DOHH2 (cell line): Measurements from ENCODE around the gene STRN.

Experiments used
- H3F3A ChIP-seq: fragments of 200-600 bp; sonication (generic), shearing (Covaris generic); 2 replicates; pipeline ENCODE4 v1.6.0; 2016; ENCODE audit warnings: antibody characterized with exemption, mild to moderate bottlenecking; ENCODE audit not compliant: control insufficient read depth, insufficient read depth
- H3K27ac ChIP-seq: fragments of 200-600 bp; sonication (generic); 2 replicates; pipeline ENCODE4 v1.5.1; 2014; ENCODE audit warnings: low read depth, mild to moderate bottlenecking, low read length, moderate library complexity
- H3K27me3 ChIP-seq: fragments of 200-600 bp; sonication (generic); 2 replicates; pipeline ENCODE4 v1.6.1; 2014; ENCODE audit warnings: mild to moderate bottlenecking, low read length, mixed read lengths; ENCODE audit not compliant: control insufficient read depth
- H3K36me3 ChIP-seq: fragments of 200-600 bp; sonication (generic); 2 replicates; pipeline ENCODE4 v1.6.1; 2014; ENCODE audit warnings: mild to moderate bottlenecking, low read length, moderate library complexity, mixed read lengths; ENCODE audit not compliant: control insufficient read depth
- H3K4me1 ChIP-seq: fragments of 200-600 bp; sonication (generic); 2 replicates; pipeline ENCODE4 v1.6.1; 2014; ENCODE audit warnings: mild to moderate bottlenecking, low read length, mixed read lengths; ENCODE audit not compliant: control insufficient read depth
- H3K4me2 ChIP-seq: fragments of 200-600 bp; sonication (generic); 2 replicates; pipeline ENCODE4 v1.6.0; 2014; ENCODE audit warnings: mild to moderate bottlenecking, low read length, moderate library complexity
- H3K4me3 ChIP-seq: fragments of 200-600 bp; sonication (generic); 2 replicates; pipeline ENCODE4 v1.5.1; 2014; ENCODE audit warnings: mild to moderate bottlenecking, low read length, mixed read lengths
- H3K79me2 ChIP-seq: fragments of 200-600 bp; sonication (generic); 2 replicates; pipeline ENCODE4 v1.6.1; 2014; ENCODE audit warnings: mild to moderate bottlenecking, low read length, mixed read lengths; ENCODE audit not compliant: control insufficient read depth
- H3K9me2 ChIP-seq: fragments of 200-600 bp; sonication (generic); replicated peaks from 2 replicates; pipeline ENCODE4 v1.6.1; 2014; ENCODE audit warnings: mild to moderate bottlenecking, low read length, mixed read lengths; ENCODE audit not compliant: control insufficient read depth
- H3K9me3 ChIP-seq: fragments of 200-600 bp; sonication (generic); 2 replicates; pipeline ENCODE4 v1.6.1; 2014; ENCODE audit warnings: antibody characterized with exemption, low read length, mixed read lengths; ENCODE audit not compliant: control insufficient read depth, insufficient read depth
- H4K20me1 ChIP-seq: fragments of 200-600 bp; sonication (generic); 2 replicates; pipeline ENCODE4 v1.6.0; 2014; ENCODE audit warnings: low read depth, mild to moderate bottlenecking, antibody characterized with exemption, low read length, moderate library complexity; ENCODE audit not compliant: control insufficient read depth, insufficient read depth
- EZH2phosphoT487 ChIP-seq: fragments of 200-600 bp; sonication (generic); IDR thresholded peaks from 2 replicates; pipeline ENCODE4 v1.6.1; 2017; ENCODE audit warnings: borderline replicate concordance, mild to moderate bottlenecking, antibody characterized with exemption, low read length, moderate library complexity, mixed read lengths
- TF ChIP-seq, protein P1 (sequence below): fragments of 200-600 bp; sonication (generic); IDR thresholded peaks from one replicate; pipeline ENCODE4 v1.5.1; 2014; ENCODE audit warnings: antibody characterized with exemption, mild to moderate bottlenecking, low read depth, low read length; ENCODE audit not compliant: poor library complexity, severe bottlenecking

STRN gene

DNA sequence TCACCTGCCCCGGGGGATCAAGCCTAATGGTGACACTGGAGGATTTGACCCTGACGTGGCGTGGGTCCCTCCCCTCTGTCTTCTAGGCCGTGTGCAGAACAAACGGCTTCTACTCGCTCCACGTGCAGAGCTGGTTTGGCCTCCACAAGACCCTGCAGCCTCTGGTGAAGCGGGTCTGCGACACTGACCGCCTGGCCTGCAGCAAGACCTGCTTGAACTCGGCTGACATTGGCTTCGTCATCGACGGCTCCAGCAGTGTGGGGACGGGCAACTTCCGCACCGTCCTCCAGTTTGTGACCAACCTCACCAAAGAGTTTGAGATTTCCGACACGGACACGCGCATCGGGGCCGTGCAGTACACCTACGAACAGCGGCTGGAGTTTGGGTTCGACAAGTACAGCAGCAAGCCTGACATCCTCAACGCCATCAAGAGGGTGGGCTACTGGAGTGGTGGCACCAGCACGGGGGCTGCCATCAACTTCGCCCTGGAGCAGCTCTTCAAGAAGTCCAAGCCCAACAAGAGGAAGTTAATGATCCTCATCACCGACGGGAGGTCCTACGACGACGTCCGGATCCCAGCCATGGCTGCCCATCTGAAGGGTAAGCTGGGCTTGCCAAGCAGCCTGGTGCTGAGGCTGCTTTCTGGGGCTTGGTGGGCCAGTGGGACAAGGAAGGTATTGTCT lies 157.8 kb downstream of the STRN start:
- Histone ChIP-seq H3F3A (no peaks in the 10 kb centered on the region), H3K9me3 (no peaks in the 10 kb centered on the region), H3K27ac (no peak overlapping the region), H3K4me2 (no peak overlapping the region), H3K9me2 (no peaks in the 10 kb centered on the region), H3K79me2 (no peaks in the 10 kb centered on the region), H4K20me1 (no peaks in the 10 kb centered on the region), H3K4me3 (no peak overlapping the region), H3K36me3 (no peaks in the 10 kb centered on the region), H3K4me1 (no peaks in the 10 kb centered on the region), H3K27me3 (no peaks in the 10 kb centered on the region)
- TF ChIP-seq, protein P1, sequence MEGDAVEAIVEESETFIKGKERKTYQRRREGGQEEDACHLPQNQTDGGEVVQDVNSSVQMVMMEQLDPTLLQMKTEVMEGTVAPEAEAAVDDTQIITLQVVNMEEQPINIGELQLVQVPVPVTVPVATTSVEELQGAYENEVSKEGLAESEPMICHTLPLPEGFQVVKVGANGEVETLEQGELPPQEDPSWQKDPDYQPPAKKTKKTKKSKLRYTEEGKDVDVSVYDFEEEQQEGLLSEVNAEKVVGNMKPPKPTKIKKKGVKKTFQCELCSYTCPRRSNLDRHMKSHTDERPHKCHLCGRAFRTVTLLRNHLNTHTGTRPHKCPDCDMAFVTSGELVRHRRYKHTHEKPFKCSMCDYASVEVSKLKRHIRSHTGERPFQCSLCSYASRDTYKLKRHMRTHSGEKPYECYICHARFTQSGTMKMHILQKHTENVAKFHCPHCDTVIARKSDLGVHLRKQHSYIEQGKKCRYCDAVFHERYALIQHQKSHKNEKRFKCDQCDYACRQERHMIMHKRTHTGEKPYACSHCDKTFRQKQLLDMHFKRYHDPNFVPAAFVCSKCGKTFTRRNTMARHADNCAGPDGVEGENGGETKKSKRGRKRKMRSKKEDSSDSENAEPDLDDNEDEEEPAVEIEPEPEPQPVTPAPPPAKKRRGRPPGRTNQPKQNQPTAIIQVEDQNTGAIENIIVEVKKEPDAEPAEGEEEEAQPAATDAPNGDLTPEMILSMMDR, result no peak
- TF ChIP-seq EZH2phosphoT487, result no peak

DNA sequence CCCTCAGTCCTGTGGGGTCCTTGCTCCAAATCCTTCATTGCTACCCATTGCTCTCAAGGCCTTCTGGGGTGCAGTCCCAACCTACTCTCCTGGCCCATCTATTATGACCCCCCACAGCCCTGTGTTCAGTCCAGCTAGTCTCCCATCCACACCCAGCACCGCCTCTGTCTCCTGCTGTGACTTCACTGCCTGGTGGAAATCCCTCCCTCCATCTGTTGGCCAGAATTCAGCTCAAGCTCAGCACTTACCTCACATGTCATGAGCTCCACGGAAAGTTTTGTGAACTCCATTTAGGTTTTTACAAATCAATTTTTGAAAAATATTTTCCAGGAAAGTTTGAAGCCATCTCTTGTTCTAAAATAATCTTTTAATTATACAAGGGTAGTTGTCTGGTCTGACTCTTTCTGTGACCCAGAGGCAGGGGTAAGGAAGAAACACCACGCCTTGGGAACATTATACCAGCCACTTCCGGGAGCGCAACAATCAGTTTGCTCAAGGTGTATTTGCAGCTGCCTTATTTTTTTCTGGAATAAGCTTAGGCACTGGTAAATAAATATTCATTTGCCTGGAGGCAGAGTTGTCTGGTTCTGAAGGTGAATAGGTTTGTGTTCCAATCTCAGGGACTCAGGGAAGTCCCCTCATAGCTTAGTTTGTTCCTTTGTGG lies 159.0 kb downstream of the STRN start:
- Histone ChIP-seq H3K4me1 (no peaks in the 10 kb centered on the region), H4K20me1 (no peaks in the 10 kb centered on the region), H3K79me2 (no peaks in the 10 kb centered on the region), H3K4me3 (no peak overlapping the region), H3F3A (no peaks in the 10 kb centered on the region), H3K27me3 (no peaks in the 10 kb centered on the region), H3K9me2 (no peaks in the 10 kb centered on the region), H3K27ac (no peak overlapping the region), H3K36me3 (no peaks in the 10 kb centered on the region), H3K4me2 (no peak overlapping the region), H3K9me3 (no peaks in the 10 kb centered on the region)
- TF ChIP-seq EZH2phosphoT487, result no peak
- TF ChIP-seq, protein P1, result no peak

DNA sequence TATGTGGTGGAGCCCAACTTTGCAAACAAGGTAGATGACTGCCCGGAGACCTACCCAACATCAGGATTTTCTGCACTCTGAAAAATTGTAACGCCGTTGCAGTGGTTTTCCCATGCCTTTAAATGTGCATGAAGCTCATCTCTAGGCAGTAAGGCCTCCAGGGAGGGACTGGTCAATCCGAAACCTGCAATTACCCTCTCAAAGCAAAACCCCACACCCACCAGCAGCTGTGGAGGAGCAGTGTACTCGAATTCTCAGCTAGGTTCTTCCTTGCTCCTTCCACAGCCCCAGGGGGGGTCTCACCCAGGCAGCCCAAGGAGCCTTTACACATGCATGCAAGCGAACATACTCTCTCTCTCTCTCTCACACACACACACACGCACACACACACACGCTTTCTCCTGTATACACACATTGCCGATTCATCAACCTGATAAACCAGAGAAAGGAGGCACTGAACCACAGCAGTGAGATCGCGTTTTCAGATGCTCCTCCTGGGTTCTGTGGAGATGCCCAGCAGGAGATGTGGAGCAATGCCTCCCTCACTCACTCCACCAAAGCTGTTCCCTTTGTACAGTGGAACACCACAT lies 160.6 kb downstream of the STRN start:
- no peaks in the 10 kb centered on the region for H3K9me2 ChIP-seq
- no peaks in the 10 kb centered on the region for H3K79me2 ChIP-seq
- TF ChIP-seq, protein P1, result no peak
- no peak for TF ChIP-seq EZH2phosphoT487
- no peak overlapping the region for H3K4me3 ChIP-seq
- H3K4me1 ChIP-seq, result no peaks in the 10 kb centered on the region
- H3K9me3 ChIP-seq, result no peaks in the 10 kb centered on the region
- H3K27ac ChIP-seq, result no peak overlapping the region
- no peak overlapping the region for H3K4me2 ChIP-seq
- no peaks in the 10 kb centered on the region for H3K36me3 ChIP-seq
- H3K27me3 ChIP-seq, result peaks cover 3% of the 10 kb centered on the region; the same call in 1 of the 2 replicates
- H4K20me1 ChIP-seq, result no peaks in the 10 kb centered on the region
- H3F3A ChIP-seq, result no peaks in the 10 kb centered on the region
